HCT116 (cell line): ENCODE data around the gene KIAA1143. TPM values are rescaled to one million over a fixed set of nuclear protein-coding genes. Genes with fewer than 3 reads are reported as not detected.
A peak's percentile ranks its signal among the peaks of the same experiment; 100 is the strongest.

Experiments
- ATAC-seq: fragments of 200-7000 bp; cut with Tn5 transposase; 2 replicates; pipeline ENCODE4 v1.9.1; 2020; ENCODE audit warnings: mild to moderate bottlenecking, moderate library complexity
- BruUV-seq: library from RNA; stranded (reverse); fragments of 400-500 nt; replicated peaks from 2 replicates; lab custom pipeline; 2021; lab: Mats Ljungman, UMichigan
- CTCF ChIA-PET: fragments of 300-600 bp; sonication (Branson Sonifier 250); formaldehyde crosslinking; loops from one replicate; lab custom pipeline; 2021; ENCODE audit warnings: antibody characterized with exemption; lab: Charles Lee
- POLR2A ChIA-PET: fragments of 300-600, 350-600 bp; sonication (Branson Sonifier 250); formaldehyde crosslinking; loops from one replicate; lab custom pipeline; 2021; ENCODE audit warnings: antibody characterized with exemption; lab: Charles Lee
- RAD21 ChIA-PET, 2 experiments: fragments of 300-600 bp; sonication (Branson Sonifier 250); formaldehyde crosslinking; loops; one replicate each; lab custom pipeline; 2023; ENCODE audit warnings: low total read pairs in 2 of 2; ENCODE audit not compliant: uncharacterized antibody in 2 of 2, unreplicated experiment in 2 of 2, low non-redundant PET in 1 of 2; lab: Charles Lee
- DNase-seq: peaks from one replicate; pipeline ENCODE4 v3.0.0-alpha.2; 2010; ENCODE audit warnings: low read depth, low spot score
- H2AFZ ChIP-seq: fragments of 200-600 bp; shearing (Covaris generic), sonication (generic); 2 replicates; pipeline ENCODE4 v1.6.1; 2017; ENCODE audit warnings: low read depth, mixed run types, mixed read lengths, antibody characterized with exemption, low read length; ENCODE audit not compliant: poor library complexity, severe bottlenecking
- H3K27ac ChIP-seq: 2 replicates; pipeline ENCODE4 v1.5.1; 2012; ENCODE audit warnings: low read depth, low read length
- H3K27me3 ChIP-seq: fragments of 200-600 bp; sonication (generic); 2 replicates; pipeline ENCODE4 v1.6.1; 2016; ENCODE audit warnings: mixed run types, low read length, mixed read lengths; ENCODE audit not compliant: insufficient read depth
- H3K36me3 ChIP-seq, 2 experiments: fragments of 200-500 bp in 1 of 2; fragments of 200-600 bp in 1 of 2; sonication (Bioruptor generic) in 1 of 2; sonication (generic) in 1 of 2; 2 replicates each; pipeline versions ENCODE4 v1.5.1 to v1.6.1; 2014 to 2016; ENCODE audit warnings: low read length in 2 of 2, inconsistent platforms in 1 of 2, mixed read lengths in 1 of 2, mixed run types in 1 of 2; ENCODE audit not compliant: insufficient read depth in 2 of 2, control insufficient read depth in 1 of 2
- H3K4me1 ChIP-seq, 2 experiments: fragments of 200-600 bp in 1 of 2; sonication (generic) in 1 of 2; 2 replicates each; pipeline versions ENCODE4 v1.5.1 to v1.6.1; 2012 to 2017; ENCODE audit warnings: low read length in 2 of 2, inconsistent platforms in 1 of 2, mild to moderate bottlenecking in 1 of 2, mixed read lengths in 1 of 2, mixed run types in 1 of 2, moderate library complexity in 1 of 2; ENCODE audit not compliant: insufficient read depth in 2 of 2, control insufficient read depth in 1 of 2
- H3K4me2 ChIP-seq: fragments of 200-600 bp; sonication (generic); 2 replicates; pipeline ENCODE4 v1.6.1; 2017; ENCODE audit warnings: mixed run types, low read length, mixed read lengths
- H3K4me3 ChIP-seq, 2 experiments: fragments of 200-600 bp in 1 of 2; sonication (generic) in 1 of 2; replicated peaks in 1 of 2; 2 replicates each; pipeline ENCODE4 v1.5.1; 2011 to 2016; ENCODE audit warnings: low read length in 2 of 2, control low read depth in 1 of 2, low read depth in 1 of 2, mild to moderate bottlenecking in 1 of 2, mixed read lengths in 1 of 2, mixed run types in 1 of 2
- H3K79me2 ChIP-seq: fragments of 200-600 bp; sonication (generic); 2 replicates; pipeline ENCODE4 v1.6.1; 2017; ENCODE audit warnings: mild to moderate bottlenecking, mixed run types, low read length, moderate library complexity, mixed read lengths; ENCODE audit not compliant: insufficient read depth
- H3K9ac ChIP-seq: fragments of 200-600 bp; sonication (generic); 2 replicates; pipeline ENCODE4 v1.6.1; 2016; ENCODE audit warnings: low read length, mixed read lengths
- H3K9me2 ChIP-seq: fragments of 200-600 bp; sonication (generic), shearing (Covaris generic); 2 replicates; pipeline ENCODE4 v1.6.1; 2017; ENCODE audit warnings: mixed run types, mild to moderate bottlenecking, moderate library complexity; ENCODE audit not compliant: insufficient read depth
- H3K9me3 ChIP-seq, 2 experiments: fragments of 200-500 bp in 1 of 2; fragments of 200-600 bp in 1 of 2; sonication (Bioruptor generic) in 1 of 2; sonication (generic) in 1 of 2; 2 replicates each; pipeline ENCODE4 v1.6.1; 2014 to 2017; ENCODE audit warnings: low read length in 2 of 2, mixed read lengths in 2 of 2, inconsistent platforms in 1 of 2, low read depth in 1 of 2, mild to moderate bottlenecking in 1 of 2, mixed run types in 1 of 2, moderate library complexity in 1 of 2; ENCODE audit not compliant: control insufficient read depth in 1 of 2, insufficient read depth in 1 of 2
- H4K20me1 ChIP-seq: fragments of 200-600 bp; sonication (generic), shearing (Covaris generic); 2 replicates; pipeline ENCODE4 v1.6.1; 2017; ENCODE audit warnings: mixed run types, mild to moderate bottlenecking, moderate library complexity; ENCODE audit not compliant: insufficient read depth
- ATF3 ChIP-seq: IDR thresholded peaks from 2 replicates; pipeline ENCODE4 v1.6.1; 2012
- EGR1 ChIP-seq: IDR thresholded peaks from 2 replicates; pipeline ENCODE4 v1.6.1; 2012; ENCODE audit warnings: low read depth
- EZH2 ChIP-seq: fragments of 200-600 bp; sonication (generic); IDR thresholded peaks from 2 replicates; pipeline ENCODE4 v1.6.1; 2017; ENCODE audit warnings: antibody characterized with exemption, mixed run types
- EZH2phosphoT487 ChIP-seq: fragments of 200-600 bp; IDR thresholded peaks from 2 replicates; pipeline ENCODE4 v1.6.1; 2018; ENCODE audit warnings: antibody characterized with exemption, borderline replicate concordance
- SP1 ChIP-seq: IDR thresholded peaks from 2 replicates; pipeline ENCODE4 v1.6.1; 2012; ENCODE audit warnings: low read depth
- ZNF274 ChIP-seq: fragments of 200-500 bp; sonication (Bioruptor generic); IDR thresholded peaks from 2 replicates; pipeline ENCODE4 v1.6.1; 2014; ENCODE audit warnings: mild to moderate bottlenecking, low read depth, low read length, inconsistent platforms
- intact Hi-C: fragments of 100-400 bp; cut with micrococcal nuclease; formaldehyde crosslinking; loops from 2 replicates; pipeline ENCODE4 v1.10.0; 2022
- total RNA-seq: library from RNA; stranded (reverse); gene quantifications from one replicate; pipeline ENCODE4 v1.2.1, GENCODE V29; 2021; ENCODE audit not compliant: unreplicated experiment

KIAA1143 gene
- total RNA-seq, 1 experiment from 2014 or later = 32.2 TPM

- BruUV-seq = TSS peak; percentile 57
- POLR2A ChIA-PET = interaction anchor here (0.7 to 1.3 kb wide), 2 partner anchors 101 to 215 kb away, joined by 3 to 4 read pairs; partner anchors contain the start of genes EXOSC7 and ZDHHC3
- RAD21 ChIA-PET = no interaction called here
- Histone ChIP-seq H3K9ac (peak overlapping the region; percentile 76), H3K9me2 (no peaks in the 10 kb centered on the region), H3K36me3 (peaks cover 0 to 42% of the 10 kb centered on the region in 2 experiments; a peak in 2 of 4 replicates), H3K79me2 (peaks cover 87% of the 10 kb centered on the region), H3K27me3 (no peaks in the 10 kb centered on the region), H3K4me3 (peak overlapping the region; percentile 81 to 93), H4K20me1 (no peaks in the 10 kb centered on the region), H3K4me1 (peaks cover 7 to 10% of the 10 kb centered on the region in 2 experiments; a peak in 2 of 4 replicates), H3K27ac (peak overlapping the region; percentile 77), H3K9me3 (peaks cover 9 to 12% of the 10 kb centered on the region in 2 experiments; a peak in 3 of 4 replicates), H3K4me2 (peak overlapping the region; percentile 82), H2AFZ (no peak overlapping the region)
- CTCF ChIA-PET = interaction anchor here (1.1 kb wide), 1 partner anchor 154 kb away, joined by 3 read pairs; no protein-coding TSS in a partner anchor
- TF ChIP-seq SP1 (no peak), EZH2phosphoT487 (no peak), EZH2 (no peak), ZNF274 (no peak), ATF3 (no peak)
- ATAC-seq (peak; percentile 3; the same call in 1 of the 2 replicates), DNase-seq (no peak)
- intact Hi-C loops = loop anchor here (5.0 to 10.0 kb wide), 3 partner anchors 204 to 266 kb away; no protein-coding TSS in a partner anchor
These were observed 357 bp downstream of the KIAA1143 start for GRCh38 chr3:44761101-44761423.

GRCh38 chr3:44734646-44735168 is 26.7 kb downstream of the KIAA1143 start:
- H3K4me2 ChIP-seq = no peak overlapping the region
- H3K9ac ChIP-seq = no peak overlapping the region
- RAD21 ChIA-PET = no interaction called here
- peaks cover 19 to 59% of the 10 kb centered on the region in 2 experiments; a peak in 3 of 4 replicates for H3K9me3 ChIP-seq
- POLR2A ChIA-PET = no interaction called here
- BruUV-seq = no TSS peak
- CTCF ChIA-PET = no interaction called here
- no peaks in the 10 kb centered on the region for H4K20me1 ChIP-seq
- H3K79me2 ChIP-seq = no peaks in the 10 kb centered on the region
- H3K4me1 ChIP-seq = no peaks in the 10 kb centered on the region
- no peak overlapping the region for H3K27ac ChIP-seq
- peak; percentile 94 for TF ChIP-seq ZNF274
- no peak for TF ChIP-seq EGR1
- TF ChIP-seq, all 23 proteins: peak for 1
- no peak for DNase-seq
- Histone ChIP-seq H3K9me2 (no peaks in the 10 kb centered on the region), H3K36me3 (no peaks in the 10 kb centered on the region), H3K4me3 (no peak overlapping the region), H3K27me3 (no peaks in the 10 kb centered on the region), H2AFZ (no peak overlapping the region)
- ATAC-seq = no peak
- intact Hi-C loops = no loop called here
